ENCODE data around the gene ZNF283.

Gene ZNF283

GRCh38 chr19:43826787-43827754 is at the start of gene ZNF283:
ZNF283 (plus strand) TSS chr19:43827321; CDS start chr19:43833505, 6,184 bp downstream.
- DNase-seq, result peak; percentile 79

- no peak for DNase-seq
These were observed 48.5 kb upstream of the ZNF283 start for GRCh38 chr19:43778651-43779050.

- no peak for DNase-seq
These were observed 47.8 kb upstream of the ZNF283 start for GRCh38 chr19:43779147-43779819.

DNA sequence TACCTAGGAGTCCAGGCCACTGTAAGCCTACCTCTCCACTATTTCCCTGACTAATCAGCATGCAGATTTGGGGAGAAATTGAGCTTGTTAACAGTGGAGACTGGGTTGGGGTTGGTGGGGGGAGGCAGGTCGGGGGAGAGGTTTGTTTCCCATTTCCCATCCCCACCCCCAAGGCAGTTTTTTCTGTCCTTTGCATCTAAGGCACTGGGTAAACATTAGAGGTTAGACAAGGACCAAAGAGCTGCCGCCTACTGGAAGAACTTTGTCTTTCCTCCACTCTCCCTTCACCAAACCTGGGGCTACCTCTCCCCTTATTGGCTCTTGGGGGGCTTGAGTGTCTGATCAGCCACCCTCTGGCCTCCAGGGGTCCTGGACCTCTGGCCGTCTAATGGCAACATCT is 47.3 kb upstream of the ZNF283 start:
- no peak for DNase-seq

DNA sequence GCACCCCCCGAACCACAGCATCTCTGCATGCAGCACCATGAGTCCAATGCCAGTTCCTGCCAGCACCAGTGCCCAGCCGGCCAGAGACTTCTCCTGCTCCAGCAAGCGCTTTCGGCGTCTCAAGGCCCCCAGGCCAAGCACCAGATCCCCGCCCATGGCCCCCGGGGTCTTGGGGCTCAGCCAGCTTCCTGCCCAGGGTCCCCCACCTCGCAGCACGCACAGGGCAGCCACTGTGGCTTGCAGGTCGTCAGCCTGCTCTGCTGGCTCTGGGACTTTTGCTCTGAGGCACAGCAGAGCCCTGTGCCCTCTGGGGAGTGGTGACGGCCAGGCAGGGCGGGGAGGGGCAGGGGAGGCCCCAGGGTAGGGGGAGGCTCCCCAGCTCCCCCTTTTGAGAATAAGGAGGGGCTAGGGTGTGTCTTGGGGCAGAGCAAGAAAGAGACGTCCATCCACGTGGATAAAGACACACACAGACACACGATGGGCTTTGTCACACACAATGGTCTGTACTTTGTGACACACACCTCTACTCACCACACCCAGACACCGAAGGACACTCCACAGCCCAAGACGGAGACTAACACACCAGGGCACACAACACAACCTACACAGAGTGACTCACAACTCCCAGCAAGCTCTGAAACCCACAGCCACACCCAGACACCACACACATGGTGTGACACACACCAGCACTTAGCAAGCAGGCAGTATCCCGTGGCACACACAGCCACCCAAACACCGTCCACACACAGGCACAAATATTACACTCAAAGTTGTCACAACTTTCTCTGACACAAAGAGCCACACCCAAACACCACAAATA is 46.2 kb upstream of the ZNF283 start, which contains the start of gene KCNN4:
KCNN4 (minus strand) TSS at position 268 of the 820 bp plus-strand sequence; CDS start at position 156, 112 bp downstream.
- peak; percentile 81 for DNase-seq

GRCh38 chr19:43781630-43782310 is 45.4 kb upstream of the ZNF283 start:
- DNase-seq, result no peak

- DNase-seq, result no peak
These were observed 44.8 kb upstream of the ZNF283 start for GRCh38 chr19:43782311-43782660.

- no peak for DNase-seq
These were observed 44.4 kb upstream of the ZNF283 start for GRCh38 chr19:43782689-43783231.

DNA sequence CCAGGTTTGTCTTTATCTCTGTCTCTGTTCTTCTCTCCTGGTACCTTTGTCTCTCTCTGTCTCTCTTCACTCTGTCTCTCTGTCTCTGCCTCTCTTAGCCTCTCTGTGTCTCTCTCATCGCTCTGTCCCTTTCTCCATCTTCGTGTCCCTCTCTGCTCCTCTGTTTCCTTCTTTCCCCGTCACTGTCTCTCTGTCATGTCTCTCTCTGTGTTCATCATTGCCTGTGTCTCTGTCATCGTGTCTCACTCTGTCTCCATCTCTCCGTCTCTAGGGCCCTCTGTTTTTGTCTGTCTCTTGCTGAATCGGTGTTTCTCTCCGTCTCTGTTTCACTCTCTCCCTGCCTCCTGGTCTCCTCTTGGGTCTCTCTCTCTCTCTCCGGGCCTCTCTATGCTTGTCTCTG is 43.5 kb upstream of the ZNF283 start:
- DNase-seq, result no peak

DNA sequence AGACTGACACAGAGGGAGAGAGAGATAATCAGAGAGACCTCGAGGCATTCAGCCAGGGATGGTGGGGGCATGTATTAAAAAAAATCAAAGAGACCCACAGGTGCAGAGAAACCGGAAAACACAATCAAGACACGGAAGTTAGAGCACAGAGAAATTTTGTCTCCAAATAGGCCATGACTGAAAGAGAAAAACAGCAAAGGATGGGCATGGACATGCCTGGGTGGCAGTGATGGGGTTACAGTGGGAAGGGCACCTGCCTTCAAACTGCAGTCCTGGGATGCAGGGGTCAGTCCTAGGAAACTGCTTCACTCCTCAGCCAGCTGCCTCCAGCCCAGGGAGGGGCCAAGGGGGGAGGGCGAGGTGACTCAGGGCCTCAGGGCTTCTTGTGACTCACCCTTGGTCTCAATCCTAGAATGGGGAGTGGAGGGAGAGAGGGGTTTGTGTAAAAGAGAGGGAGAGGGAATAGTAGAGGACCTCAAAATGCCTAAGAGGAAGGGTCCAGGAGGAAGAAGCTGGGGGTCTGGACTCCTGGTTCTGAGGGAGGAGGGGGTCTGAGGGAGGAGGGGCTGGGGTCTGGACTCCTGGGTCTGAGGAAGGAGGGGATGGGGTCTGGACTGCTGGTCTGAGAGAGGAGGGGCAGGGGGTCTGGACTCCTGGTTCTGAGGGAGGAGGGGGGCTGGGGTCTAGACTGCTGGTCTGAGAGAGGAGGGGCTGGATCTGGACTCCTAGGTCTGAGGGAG is 42.7 kb upstream of the ZNF283 start:
- DNase-seq, result peak; percentile 63

- DNase-seq, result peak; percentile 33
These were observed 41.9 kb upstream of the ZNF283 start for GRCh38 chr19:43784981-43785808.

DNA sequence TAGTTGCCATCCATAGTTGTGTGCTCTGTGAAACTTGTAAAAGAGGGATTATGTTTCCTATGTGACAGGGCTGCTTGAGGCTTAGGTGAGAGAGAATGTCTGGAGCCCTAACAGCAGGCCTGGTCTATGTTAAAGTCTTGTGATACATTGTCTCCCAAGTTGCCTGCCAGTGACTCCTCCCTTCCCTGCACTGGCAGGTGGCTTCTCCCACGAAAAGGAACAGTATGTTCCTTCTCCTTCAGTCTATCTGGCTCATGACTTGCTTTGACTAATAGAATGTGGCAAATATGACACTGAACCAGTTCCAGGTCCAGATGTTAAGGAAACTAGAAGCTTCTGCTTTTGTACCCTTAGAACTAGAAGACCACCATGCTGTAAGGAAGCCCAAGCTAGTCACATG is 40.5 kb upstream of the ZNF283 start:
- DNase-seq, result no peak

DNA sequence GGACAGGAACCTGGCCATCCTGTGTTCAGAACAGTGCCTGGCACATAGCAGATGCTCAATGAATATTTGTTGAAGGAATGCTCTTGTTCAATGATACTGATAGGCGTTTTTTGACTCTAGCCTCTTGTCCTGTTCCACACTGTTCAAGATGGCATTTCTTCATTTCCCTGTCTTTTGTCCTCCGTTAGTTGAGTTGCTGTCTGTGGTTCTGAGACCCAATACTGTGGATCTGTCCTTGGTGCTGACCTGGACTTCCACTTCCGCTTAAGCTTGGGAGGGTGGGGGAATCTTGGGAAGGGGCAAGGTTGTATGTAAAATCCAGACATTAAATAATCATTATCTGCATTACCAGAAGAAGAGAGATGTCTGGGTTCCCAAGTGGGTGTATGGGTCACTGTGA is 38.1 kb upstream of the ZNF283 start:
- no peak for DNase-seq

- no peak for DNase-seq
These were observed 36.5 kb upstream of the ZNF283 start for GRCh38 chr19:43790587-43790986.

DNA sequence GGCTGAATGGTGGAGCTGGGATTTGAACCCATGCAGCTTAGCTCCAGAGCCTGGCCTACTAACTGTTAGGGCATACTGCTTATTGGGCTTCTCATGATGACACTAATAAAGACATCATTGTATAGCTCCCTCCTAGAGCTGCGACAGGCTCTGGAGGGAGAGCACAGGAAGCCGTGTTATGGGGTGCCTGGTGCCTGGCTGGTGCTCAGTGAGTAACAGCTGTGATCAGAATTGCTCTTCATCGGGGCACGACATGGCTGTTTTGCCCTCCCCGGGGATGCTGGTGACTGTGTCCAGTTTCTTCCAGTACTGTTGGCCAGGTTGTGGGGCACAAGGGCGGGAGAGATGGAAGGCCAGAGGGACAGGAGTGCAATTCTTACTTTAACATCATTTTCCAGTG is 30.0 kb upstream of the ZNF283 start:
- DNase-seq, result no peak

DNA sequence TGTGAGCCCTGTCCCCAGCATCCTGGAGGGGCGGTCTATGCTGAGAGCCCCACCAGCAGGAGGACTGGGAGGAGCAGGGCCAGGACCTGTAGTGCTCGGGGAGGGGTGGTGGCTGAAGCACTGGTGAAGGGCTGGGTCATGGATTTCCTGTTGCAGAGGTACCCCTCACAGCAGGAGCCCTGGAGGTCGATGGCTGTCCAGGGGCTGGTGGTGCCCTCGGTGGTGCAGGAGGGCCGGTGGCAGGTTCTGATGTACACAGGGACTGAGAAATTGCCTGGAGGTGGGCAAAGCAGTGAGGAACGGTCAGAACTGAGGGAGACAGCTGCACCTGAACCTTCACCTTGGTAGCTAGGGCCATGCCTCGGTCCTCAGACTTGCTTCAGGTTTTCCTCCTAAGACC is 29.6 kb upstream of the ZNF283 start:
- DNase-seq, result no peak

DNA sequence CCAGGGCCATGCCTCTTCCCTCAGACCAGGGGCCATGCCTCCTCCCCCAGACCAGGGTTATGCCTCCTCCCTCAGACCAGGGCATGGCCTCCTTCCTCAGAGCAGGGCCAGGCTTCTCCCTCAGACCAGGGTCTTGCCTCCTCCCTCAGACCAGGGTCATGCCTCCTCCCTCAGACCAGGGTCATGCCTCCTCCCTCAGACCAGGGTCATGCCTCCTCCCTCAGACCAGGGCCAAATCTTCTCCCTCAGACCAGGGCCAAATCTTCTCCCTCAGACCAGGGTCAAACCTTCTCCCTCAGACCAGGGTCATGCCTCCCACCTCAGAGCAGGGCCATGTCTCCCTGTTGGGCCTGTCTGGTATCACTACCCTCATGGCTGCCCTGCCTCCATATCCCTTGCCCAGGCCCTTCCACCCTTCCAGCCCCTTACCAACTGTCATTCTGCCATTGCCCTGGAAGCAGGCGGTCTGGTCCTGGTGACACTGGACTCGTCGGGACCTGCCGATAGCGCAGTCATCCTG is 29.0 kb upstream of the ZNF283 start:
- no peak for DNase-seq

- DNase-seq, result peak; percentile 73
These were observed 28.3 kb upstream of the ZNF283 start for GRCh38 chr19:43798546-43799409.

DNA sequence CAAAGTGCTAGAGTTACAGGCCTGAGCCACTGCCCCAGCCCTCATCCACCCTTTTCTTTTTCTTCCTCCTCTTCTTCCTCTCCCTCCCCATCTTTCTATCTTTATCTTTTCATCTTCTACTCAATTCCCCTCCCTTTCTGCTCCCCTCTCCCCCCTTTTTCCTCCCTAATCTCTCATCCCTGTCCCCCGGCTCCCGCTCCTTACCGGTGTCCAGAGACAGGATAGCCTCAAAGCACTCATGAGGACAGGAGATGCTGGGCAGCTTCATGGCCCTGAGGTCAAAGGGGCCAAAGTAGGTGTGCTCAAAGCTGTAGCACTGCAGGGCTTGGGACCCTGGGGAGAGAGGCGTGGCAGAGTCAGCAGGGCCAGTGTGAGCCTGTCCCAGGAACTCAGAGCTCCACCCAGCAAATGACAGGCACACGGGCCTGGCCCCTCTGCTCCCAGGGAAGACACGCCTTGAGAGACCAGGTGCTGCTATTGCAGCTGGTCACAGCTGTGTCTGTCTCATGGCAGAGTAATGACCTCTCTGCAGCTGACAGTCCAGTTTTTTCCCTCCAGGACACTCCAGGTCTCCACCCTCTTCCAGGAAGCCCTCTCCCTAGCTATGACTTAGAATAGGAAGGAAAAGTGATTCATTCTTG is 27.5 kb upstream of the ZNF283 start:
- no peak for DNase-seq
